Type B pancreatic cell (in vitro differentiated cells): ENCODE measurements around the gene PDIA6. TPM values are rescaled to one million over a fixed set of nuclear protein-coding genes. Genes with fewer than 3 reads are reported as not detected.

ENCODE experiments used
- DNase-seq: peaks from one replicate; pipeline ENCODE4 v3.0.0; 2021; ENCODE audit warnings: mixed read lengths; ENCODE audit not compliant: unreplicated experiment; ENCODE audit errors: extremely low spot score
- H3K27ac Mint-ChIP-seq: 2 replicates; pipeline ENCODE4 v1.8.0; 2021; ENCODE audit warnings: mild to moderate bottlenecking, mixed read lengths
- H3K27me3 Mint-ChIP-seq: 2 replicates; pipeline ENCODE4 v1.8.0; 2021; ENCODE audit warnings: mixed read lengths
- H3K36me3 Mint-ChIP-seq: 2 replicates; pipeline ENCODE4 v1.8.0; 2021; ENCODE audit warnings: mixed read lengths
- H3K4me1 Mint-ChIP-seq: one replicate; pipeline ENCODE4 v1.8.0; 2021; ENCODE audit warnings: mixed read lengths; ENCODE audit not compliant: unreplicated experiment
- H3K4me3 Mint-ChIP-seq: 2 replicates; pipeline ENCODE4 v1.8.0; 2021; ENCODE audit warnings: mild to moderate bottlenecking, mixed read lengths
- H3K9me3 Mint-ChIP-seq: 2 replicates; pipeline ENCODE4 v1.8.0; 2021; ENCODE audit warnings: mixed read lengths
- CTCF ChIP-seq: fragments of 200-600 bp; sonication (generic); conservative IDR thresholded peaks from 2 replicates; pipeline ENCODE4 v1.5.0; 2021; ENCODE audit warnings: antibody characterized with exemption, mild to moderate bottlenecking
- total RNA-seq: library from RNA; stranded (reverse); gene quantifications from 2 replicates; pipeline ENCODE4 v1.2.1, GENCODE V29; 2021; ENCODE audit warnings: low replicate concordance

The PDIA6 gene
- total RNA-seq, 1 donor from 2014 or later: 281 TPM

DNA sequence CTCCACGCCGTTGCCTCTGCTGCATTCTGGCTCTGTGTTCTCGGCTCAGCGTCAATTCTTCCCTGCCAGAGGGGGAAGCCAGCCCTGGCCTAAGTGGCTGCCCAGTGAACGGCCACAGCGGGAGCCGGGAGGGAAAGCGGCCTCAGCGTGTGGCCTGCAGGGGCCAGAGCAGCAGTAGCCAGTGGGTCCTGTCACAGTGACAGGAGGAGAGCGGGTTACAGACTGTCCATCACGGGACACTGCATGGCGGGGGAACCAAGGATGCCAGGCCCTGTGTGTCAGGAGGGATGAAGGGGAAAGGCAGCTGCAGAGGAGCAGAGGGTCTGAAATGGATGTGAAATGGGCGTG is 39.7 kb downstream of the PDIA6 start:
- no peak overlapping the region for H3K27ac Mint-ChIP-seq
- DNase-seq: no peak
- peaks cover 4% of the 10 kb centered on the region for H3K36me3 Mint-ChIP-seq
- H3K9me3 Mint-ChIP-seq: no peaks in the 10 kb centered on the region
- H3K27me3 Mint-ChIP-seq: no peaks in the 10 kb centered on the region
- no peak for TF ChIP-seq CTCF
- H3K4me1 Mint-ChIP-seq: peaks cover 4% of the 10 kb centered on the region
- no peak overlapping the region for H3K4me3 Mint-ChIP-seq

DNA sequence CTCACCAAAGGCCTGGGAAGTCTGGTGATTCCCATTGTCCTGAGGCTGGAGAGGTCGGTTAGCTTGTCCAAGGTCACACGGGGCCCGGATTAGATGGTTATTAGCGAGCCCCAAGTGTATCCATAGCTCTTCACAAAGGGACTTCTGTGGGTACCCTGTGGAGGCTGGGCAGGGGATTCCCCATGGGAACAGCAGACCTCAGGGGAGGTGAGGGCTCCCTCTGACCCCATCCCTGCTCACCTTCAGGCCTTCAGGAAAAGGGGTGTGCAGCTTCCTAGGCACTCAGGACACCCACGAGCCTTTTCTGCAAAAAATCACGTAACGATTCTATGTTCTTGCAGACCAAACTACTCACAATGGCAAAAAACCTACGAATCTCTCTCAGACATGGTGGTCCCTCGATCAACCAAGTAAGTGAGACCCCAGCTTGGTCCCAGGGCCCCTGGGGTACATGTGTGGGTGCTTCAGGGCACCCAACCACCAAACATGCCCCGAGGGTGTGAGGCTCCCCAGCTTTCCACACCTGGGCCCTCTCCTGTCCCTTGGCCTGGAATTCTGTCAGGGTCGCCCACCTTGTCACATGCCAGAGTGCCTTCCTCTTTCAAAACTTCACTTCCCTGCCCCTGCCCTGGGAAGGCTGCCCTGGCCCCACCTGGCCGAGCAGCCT is 40.3 kb downstream of the PDIA6 start:
- Mint-ChIP-seq H3K4me3 (no peak overlapping the region), H3K36me3 (peaks cover 1% of the 10 kb centered on the region), H3K27me3 (no peaks in the 10 kb centered on the region), H3K4me1 (peaks cover 4% of the 10 kb centered on the region), H3K27ac (no peak overlapping the region), H3K9me3 (no peaks in the 10 kb centered on the region)
- TF ChIP-seq CTCF: no peak
- DNase-seq: no peak

DNA sequence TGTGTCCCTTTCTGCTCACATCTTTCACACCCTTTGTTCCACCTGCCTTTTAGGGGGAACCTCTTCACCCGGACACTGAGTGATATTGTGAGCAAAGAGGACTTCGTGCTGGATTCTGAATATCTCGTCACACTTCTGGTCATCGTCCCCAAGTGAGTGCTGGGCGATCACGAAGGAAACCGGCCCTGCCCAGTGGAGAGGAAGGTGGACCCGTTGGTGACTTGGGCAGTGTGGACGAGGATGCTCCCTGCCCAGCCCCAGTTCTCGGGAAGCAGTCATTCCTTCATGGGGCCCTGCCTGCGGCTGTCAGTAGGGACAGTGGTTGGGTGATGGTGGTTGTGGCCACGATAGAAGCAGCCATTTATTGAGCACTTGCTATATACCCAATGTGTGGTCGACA is 40.8 kb downstream of the PDIA6 start:
- Mint-ChIP-seq H3K36me3 (no peaks in the 10 kb centered on the region), H3K4me1 (peaks cover 4% of the 10 kb centered on the region)

DNA sequence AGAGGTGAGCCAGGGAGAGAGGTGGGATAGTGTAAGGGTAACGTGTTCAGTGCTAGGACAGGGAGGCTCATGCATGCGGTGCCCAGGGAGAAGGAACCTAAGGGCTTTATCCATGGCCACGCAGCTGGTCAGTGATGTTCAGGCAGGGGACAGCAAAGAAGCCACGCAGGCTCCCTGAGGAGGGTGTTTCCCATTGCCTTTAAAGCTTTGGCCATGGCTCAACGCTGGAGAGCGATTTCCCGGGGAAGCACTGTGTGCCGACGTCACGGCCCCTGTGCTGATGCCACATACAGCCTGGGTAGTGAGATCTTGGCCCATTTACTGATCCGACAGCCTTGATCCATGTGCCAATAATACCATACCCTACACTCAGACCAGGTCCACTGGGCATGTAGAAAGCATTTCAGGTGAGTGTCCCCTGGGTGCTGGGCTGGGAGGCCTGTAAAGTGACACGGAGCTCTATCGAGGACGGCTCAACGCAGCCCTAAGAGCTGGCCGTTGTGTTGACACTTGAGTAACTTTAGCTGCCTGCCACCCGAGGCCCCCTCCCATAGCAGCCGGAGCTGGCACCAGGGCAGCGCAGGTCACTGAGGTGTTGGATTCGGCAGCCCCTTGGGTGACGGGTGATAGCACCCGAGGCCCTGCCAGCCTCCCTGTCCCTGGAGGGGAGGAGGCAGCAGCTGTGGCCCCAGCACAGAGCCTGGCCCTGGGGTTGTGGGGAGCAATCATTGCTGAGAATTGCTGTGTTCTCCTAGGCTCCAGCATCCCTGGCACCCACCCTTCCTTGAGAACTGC is 41.4 kb downstream of the PDIA6 start:
- no peaks in the 10 kb centered on the region for H3K27me3 Mint-ChIP-seq
- no peak overlapping the region for H3K27ac Mint-ChIP-seq
- H3K4me1 Mint-ChIP-seq: peaks cover 4% of the 10 kb centered on the region
- TF ChIP-seq CTCF: no peak
- no peak overlapping the region for H3K4me3 Mint-ChIP-seq
- H3K36me3 Mint-ChIP-seq: no peaks in the 10 kb centered on the region
- no peak for DNase-seq
- H3K9me3 Mint-ChIP-seq: no peaks in the 10 kb centered on the region

More for the DNA sequence above, 40.8 kb downstream of the PDIA6 start:
- H3K9me3 Mint-ChIP-seq: no peaks in the 10 kb centered on the region
- H3K4me3 Mint-ChIP-seq: no peak overlapping the region
- no peaks in the 10 kb centered on the region for H3K27me3 Mint-ChIP-seq
- H3K27ac Mint-ChIP-seq: no peak overlapping the region
- no peak for DNase-seq
- no peak for TF ChIP-seq CTCF

GRCh38 chr2:10768063-10768507 is 44.5 kb downstream of the PDIA6 start:
- TF ChIP-seq CTCF: no peak
- no peaks in the 10 kb centered on the region for H3K36me3 Mint-ChIP-seq
- no peaks in the 10 kb centered on the region for H3K27me3 Mint-ChIP-seq
- no peak overlapping the region for H3K4me3 Mint-ChIP-seq
- peaks cover 3% of the 10 kb centered on the region for H3K4me1 Mint-ChIP-seq
- no peaks in the 10 kb centered on the region for H3K9me3 Mint-ChIP-seq
- no peak overlapping the region for H3K27ac Mint-ChIP-seq
- no peak for DNase-seq
